GM12878 (cell line): ENCODE data around the gene ATP5F1D. TPM values are rescaled to one million over a fixed set of nuclear protein-coding genes. Genes with fewer than 3 reads are reported as not detected.

Experiments used
- ATAC-seq: fragments of 200-7000 bp; cut with Tn5 transposase; 3 replicates; pipeline ENCODE4 v1.9.1; 2020; ENCODE audit warnings: mild to moderate bottlenecking, moderate library complexity
- BruUV-seq: library from RNA; stranded (reverse); fragments of 400-500 nt; replicated peaks from 2 replicates; lab custom pipeline; 2021; lab: Mats Ljungman, UMichigan
- CTCF ChIA-PET: fragments of 300-600 bp; sonication (Branson Sonifier 250); formaldehyde crosslinking; extraction: SDS; loops from one replicate; lab custom pipeline; 2021; ENCODE audit warnings: inconsistent platforms; lab: Yijun Ruan, JAX
- POLR2A ChIA-PET: fragments of 350-600 bp; formaldehyde crosslinking; extraction: SDS; loops from one replicate; lab custom pipeline; 2021; ENCODE audit warnings: inconsistent platforms; lab: Charles Lee
- RAD21 ChIA-PET: fragments of 300-600 bp; sonication (Branson Sonifier 250); formaldehyde crosslinking; loops from one replicate; lab custom pipeline; 2023; ENCODE audit warnings: antibody characterized with exemption; ENCODE audit not compliant: unreplicated experiment; lab: Charles Lee
- SMC1A ChIA-PET: fragments of 300-600 bp; sonication (Branson Sonifier 250); formaldehyde crosslinking; loops from one replicate; lab custom pipeline; 2023; ENCODE audit not compliant: unreplicated experiment, uncharacterized antibody; lab: Charles Lee
- DNase-seq: peaks from one replicate; pipeline ENCODE4 v3.0.0-alpha.2; 2011; ENCODE audit warnings: low read depth, low spot score
- FAIRE-seq: peaks from 3 replicates; lab custom pipeline; 2011; peaks lifted over from hg19 to GRCh38; lab: Jason Lieb, UNC
- H2AFZ ChIP-seq: 2 replicates; pipeline ENCODE4 v1.6.0; 2011; ENCODE audit warnings: low read depth, low read length, control low read depth; ENCODE audit not compliant: control insufficient read depth
- H3K27ac ChIP-seq: 2 replicates; pipeline ENCODE4 v1.5.1; 2011; ENCODE audit warnings: control low read depth; ENCODE audit not compliant: control insufficient read depth, insufficient read depth
- H3K27me3 ChIP-seq, 2 experiments: replicated peaks in 1 of 2; 2 replicates each; pipeline versions ENCODE4 v1.6.0 to v1.6.1; 2011; ENCODE audit warnings: low read length in 1 of 2; ENCODE audit not compliant: control insufficient read depth in 2 of 2, insufficient read depth in 2 of 2
- H3K36me3 ChIP-seq, 2 experiments: 2 replicates each; pipeline ENCODE4 v1.5.1; 2011; ENCODE audit warnings: low read length in 1 of 2; ENCODE audit not compliant: control insufficient read depth in 2 of 2, insufficient read depth in 2 of 2
- H3K4me1 ChIP-seq: 2 replicates; pipeline ENCODE4 v1.6.1; 2011; ENCODE audit warnings: mild to moderate bottlenecking, low read length, moderate library complexity, mixed read lengths; ENCODE audit not compliant: control insufficient read depth, insufficient read depth
- H3K4me2 ChIP-seq: 2 replicates; pipeline ENCODE4 v1.6.0; 2011; ENCODE audit warnings: control low read depth; ENCODE audit not compliant: control insufficient read depth, insufficient read depth
- H3K4me3 ChIP-seq: fragments of 200-600 bp; sonication (generic); 2 replicates; pipeline ENCODE4 v1.5.1; 2016
- H3K79me2 ChIP-seq: 2 replicates; pipeline ENCODE4 v1.6.0; 2011; ENCODE audit warnings: low read length; ENCODE audit not compliant: control insufficient read depth, insufficient read depth
- H3K9ac ChIP-seq: 2 replicates; pipeline ENCODE4 v1.8.0; 2011; ENCODE audit warnings: low read length, control low read depth, mixed read lengths; ENCODE audit not compliant: control insufficient read depth, insufficient read depth
- H3K9me3 ChIP-seq: replicated peaks from 3 replicates; pipeline ENCODE4 v1.5.1; 2011; ENCODE audit warnings: mild to moderate bottlenecking, low read length; ENCODE audit not compliant: control insufficient read depth, insufficient read depth
- H4K20me1 ChIP-seq: 2 replicates; pipeline ENCODE4 v1.6.0; 2011; ENCODE audit not compliant: control insufficient read depth, insufficient read depth
- POLR2AphosphoS2 ChIP-seq: IDR thresholded peaks from 2 replicates; pipeline ENCODE4 v1.6.1; 2011; ENCODE audit warnings: low read depth, mild to moderate bottlenecking, low read length, improper control_type of control experiment, moderate library complexity
- RBBP5 ChIP-seq: fragments of 200-600 bp; sonication (generic); conservative IDR thresholded peaks from 2 replicates; pipeline ENCODE4 v1.6.1; 2016
- whole genome bisulfite sequencing: methylation state at CpG from one replicate; pipeline ENCODE4 v1.1.6; 2016; ENCODE audit warnings: low lambda C conversion rate; ENCODE audit not compliant: insufficient replicate concordance, insufficient coverage; ENCODE audit errors: missing lambda C conversion rate; 5-methylcytosine and 5-hydroxymethylcytosine counted together
- in situ Hi-C: fragments of 300-500 bp; cut with MboI; formaldehyde crosslinking; loops from 9 replicates; pipeline ENCODE4 v1.14.3; 2018; ENCODE audit warnings: mixed read lengths
- intact Hi-C: fragments of 100-400 bp; cut with micrococcal nuclease; formaldehyde crosslinking; loops from one replicate; pipeline ENCODE4 v1.14.2; 2022; ENCODE audit not compliant: unreplicated experiment
- polyA plus RNA-seq, 11 experiments: library from polyadenylated mRNA; depleted of rRNA in 4 of 11; unstranded in 6 of 11; stranded (reverse) in 5 of 11; fragments of >200 nt; fragmentation: Nextera tagmentation in 4 of 11; fragmentation: Illumina TruSeq in 1 of 11; extraction: Ambion mirVana in 4 of 11; extraction: Trizol in 1 of 11; gene quantifications; 1 replicate in 1 of 11; 2 replicates in 10 of 11; pipeline versions ENCODE4 v1.2.1 to v1.2.3, GENCODE V29; 2011 to 2016; ENCODE audit warnings: inconsistent platforms in 2 of 11, missing spikeins in 2 of 11, low read depth in 1 of 11
- total RNA-seq, 4 experiments: library from RNA; depleted of rRNA in 3 of 4; stranded (reverse); fragments of >200 nt in 3 of 4; fragmentation: Illumina TruSeq in 1 of 4; extraction: Trizol in 1 of 4; gene quantifications; 2 replicates each; pipeline versions ENCODE4 v1.2.1 to v1.2.3, GENCODE V29; 2013 to 2021

The ATP5F1D gene
- total and polyA plus RNA-seq, 10 of the 15 experiments (the other 5 are each of a cell fraction or from before 2014, with no cell fraction given), result 7.2 to 357 (median 49.5) TPM

DNA sequence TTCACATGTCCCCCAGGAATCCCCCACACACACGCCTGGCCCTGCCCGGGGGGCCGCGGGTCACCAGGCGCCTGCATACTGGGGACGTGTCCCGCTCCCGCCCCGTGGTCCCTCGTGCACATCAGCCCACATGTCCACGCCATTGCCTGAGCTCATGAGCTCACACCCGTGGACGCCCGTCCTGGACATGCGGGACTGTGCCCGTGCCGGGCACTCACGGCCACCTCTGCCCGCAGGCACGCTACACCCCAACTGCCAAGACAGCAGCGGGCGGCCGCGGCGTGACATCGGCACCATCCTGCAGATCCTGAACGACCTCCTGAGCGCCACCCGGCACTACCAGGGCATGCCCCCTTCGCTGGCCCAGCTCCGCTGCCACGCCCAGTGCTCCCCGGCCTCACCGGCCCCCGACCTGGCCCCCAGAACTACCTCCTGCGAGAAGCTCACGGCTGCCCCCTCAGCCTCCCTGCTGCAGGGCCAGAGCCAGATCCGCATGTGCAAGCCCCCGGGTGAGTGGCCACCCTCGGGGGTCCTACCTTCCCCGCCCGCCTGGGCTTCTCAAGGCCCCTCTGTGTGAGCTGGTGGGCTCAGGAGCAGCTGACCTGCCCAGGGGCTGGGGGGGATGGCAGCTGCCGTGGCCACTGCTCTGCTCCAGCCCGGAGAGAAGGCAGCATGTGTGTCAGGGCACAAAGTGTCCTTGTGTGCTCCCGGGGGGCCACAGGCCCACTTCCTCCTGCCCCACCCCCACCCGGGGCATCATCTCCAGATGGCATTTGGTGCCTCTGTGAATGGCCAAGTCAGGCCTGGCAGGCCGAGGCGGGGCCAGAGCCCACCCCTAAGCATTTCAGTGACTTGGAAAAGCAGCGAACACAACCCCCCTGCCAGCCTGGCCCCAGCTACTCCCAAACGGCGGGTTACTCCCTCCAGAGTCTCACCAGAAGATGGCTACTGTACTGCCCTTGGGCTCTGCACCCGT lies 13.9 kb downstream of the ATP5F1D start:
- intact Hi-C loops, result no loop called here
- ATAC-seq (no peak), DNase-seq (no peak)
- POLR2A ChIA-PET, result interaction anchor here (0.6 to 2.3 kb wide), 4 partner anchors 11 to 453 kb away, joined by 3 to 13 read pairs (median 8); partner anchors contain the start of gene CIRBP
- Histone ChIP-seq H3K79me2 (peaks cover 63% of the 10 kb centered on the region), H2AFZ (no peak overlapping the region), H3K9ac (no peak overlapping the region), H3K9me3 (no peaks in the 10 kb centered on the region)
- TF ChIP-seq POLR2AphosphoS2 (peak; percentile 35; the same call in 1 of the 2 replicates), RBBP5 (no peak)
- TF ChIP-seq, all 136 proteins: peak for 1
- SMC1A ChIA-PET, result interaction anchor here (0.9 to 1.0 kb wide), 2 partner anchors 11 to 14 kb away, joined by 3 read pairs; partner anchors contain the start of gene CIRBP
- RAD21 ChIA-PET, result interaction anchor here (0.6 kb wide), 1 partner anchor 13 kb away, joined by 4 read pairs; no protein-coding TSS in a partner anchor
- Histone ChIP-seq H3K27ac (no peak overlapping the region), H3K36me3 (peaks cover 14 to 29% of the 10 kb centered on the region in 2 experiments; a peak in 3 of 4 replicates), H3K4me3 (no peak overlapping the region), H3K27me3 (no peaks in the 10 kb centered on the region), H3K4me2 (no peak overlapping the region), H3K4me1 (peaks cover 26% of the 10 kb centered on the region), H4K20me1 (no peaks in the 10 kb centered on the region)
- 88% methylated on average over 51 of the region's 52 CpGs for WGBS
- CTCF ChIA-PET, result interaction anchor here (0.6 to 1.5 kb wide), 2 partner anchors 11 to 314 kb away, joined by 3 to 8 read pairs; no protein-coding TSS in a partner anchor
- no peak for FAIRE-seq
- in situ Hi-C loops, result no loop called here
- BruUV-seq, result no TSS peak
